A673 (cell line): ENCODE data around the gene PTGS1. TPM values are rescaled to one million over a fixed set of nuclear protein-coding genes. Genes with fewer than 3 reads are reported as not detected.

ENCODE experiments used
- BruUV-seq: library from RNA; stranded (reverse); fragments of 400-500 nt; replicated peaks from 2 replicates; lab custom pipeline; 2021; lab: Mats Ljungman, UMichigan
- CTCF ChIA-PET: fragments of 300-600 bp; sonication (Branson Sonifier 250); formaldehyde crosslinking; loops from one replicate; lab custom pipeline; 2022; ENCODE audit warnings: antibody characterized with exemption; lab: Charles Lee
- POLR2A ChIA-PET: fragments of 300-600 bp; sonication (Branson Sonifier 250); formaldehyde crosslinking; loops from one replicate; lab custom pipeline; 2022; ENCODE audit warnings: antibody characterized with exemption; ENCODE audit not compliant: low non-redundant PET; lab: Charles Lee
- DNase-seq: peaks from one replicate; pipeline ENCODE4 v3.0.0-alpha.2; 2015; ENCODE audit warnings: low spot score
- H3K27ac ChIP-seq: fragments of 200-600 bp; sonication (generic); 2 replicates; pipeline ENCODE4 v1.5.1; 2016; ENCODE audit warnings: mixed run types, low read depth, mild to moderate bottlenecking, mixed read lengths, antibody characterized with exemption, low read length; ENCODE audit not compliant: poor library complexity, severe bottlenecking
- H3K27me3 ChIP-seq: fragments of 200-600 bp; sonication (generic); replicated peaks from 2 replicates; pipeline ENCODE4 v1.6.1; 2017; ENCODE audit warnings: mixed run types, low read depth, mild to moderate bottlenecking, mixed read lengths, antibody characterized with exemption, low read length; ENCODE audit not compliant: insufficient read depth, poor library complexity
- H3K36me3 ChIP-seq: fragments of 200-600 bp; sonication (generic); 2 replicates; pipeline ENCODE4 v1.6.1; 2016; ENCODE audit warnings: mixed run types, mild to moderate bottlenecking, mixed read lengths, antibody characterized with exemption, low read length; ENCODE audit not compliant: insufficient read depth, poor library complexity, severe bottlenecking
- H3K4me1 ChIP-seq: fragments of 200-600 bp; sonication (generic); 2 replicates; pipeline ENCODE4 v1.6.1; 2017; ENCODE audit warnings: mixed run types, mild to moderate bottlenecking, mixed read lengths, antibody characterized with exemption, low read length; ENCODE audit not compliant: insufficient read depth, poor library complexity, severe bottlenecking
- H3K4me3 ChIP-seq: fragments of 200-600 bp; sonication (generic); 2 replicates; pipeline ENCODE4 v1.5.1; 2016; ENCODE audit warnings: low read depth, mixed run types, mild to moderate bottlenecking, mixed read lengths, low read length; ENCODE audit not compliant: poor library complexity, severe bottlenecking
- H3K9me3 ChIP-seq: fragments of 200-600 bp; sonication (generic); 2 replicates; pipeline ENCODE4 v1.6.1; 2016; ENCODE audit warnings: mixed run types, low read depth, mild to moderate bottlenecking, mixed read lengths, antibody characterized with exemption, low read length; ENCODE audit not compliant: poor library complexity, severe bottlenecking
- CTCF ChIP-seq: fragments of 300-800, 200-600 bp; sonication (generic); conservative IDR thresholded peaks from 2 replicates; pipeline ENCODE4 v1.5.1; 2017; ENCODE audit warnings: low read depth, mild to moderate bottlenecking, antibody characterized with exemption, low read length, moderate library complexity, mixed read lengths
- EZH2 ChIP-seq: fragments of 200-600 bp; sonication (generic); IDR thresholded peaks from 2 replicates; pipeline ENCODE4 v1.6.1; 2017; ENCODE audit warnings: borderline replicate concordance, low read depth, mild to moderate bottlenecking, mixed read lengths, antibody characterized with exemption, low read length; ENCODE audit not compliant: poor library complexity, severe bottlenecking
- intact Hi-C: fragments of 100-400 bp; cut with micrococcal nuclease; formaldehyde crosslinking; loops from one replicate; pipeline ENCODE4 v1.10.0; 2022; ENCODE audit not compliant: unreplicated experiment
- total RNA-seq: library from RNA; stranded (reverse); gene quantifications from 2 replicates; pipeline ENCODE4 v1.2.3, GENCODE V29; 2021

The PTGS1 gene
- total RNA-seq, 1 experiment from 2014 or later, result not detected

DNA sequence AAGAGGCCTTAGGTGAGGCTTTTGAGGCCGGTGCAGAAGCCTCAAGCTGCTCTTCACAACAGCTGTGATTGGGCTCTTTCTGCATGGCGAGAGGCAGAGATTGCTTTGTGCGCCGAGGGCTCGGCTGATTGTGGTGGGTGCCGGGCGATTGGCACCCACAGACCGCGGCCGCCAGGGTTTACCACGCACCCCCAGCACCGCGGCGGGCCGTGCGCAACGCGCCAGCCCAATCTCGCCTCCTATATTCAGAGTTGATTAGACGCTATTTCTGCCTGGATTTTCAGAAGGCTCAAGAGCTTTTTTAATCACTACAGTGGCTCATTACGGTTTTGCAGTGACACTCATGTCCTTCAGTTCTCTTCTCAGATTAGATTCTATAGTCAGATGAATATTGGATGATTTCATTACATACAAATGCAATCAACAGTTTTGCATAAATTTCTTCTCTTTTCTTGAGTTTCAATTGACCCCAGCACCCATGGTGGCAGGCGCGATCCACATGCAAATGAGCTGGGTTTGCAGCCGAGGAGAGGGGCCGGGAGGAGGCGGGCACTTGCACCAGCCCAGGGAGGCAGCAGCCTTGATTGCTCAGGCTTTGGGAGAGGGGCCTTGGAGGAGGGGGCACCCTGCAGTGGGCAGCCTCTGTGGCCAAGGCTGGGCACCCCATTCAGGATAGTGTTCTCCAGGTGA, 33.8 kb upstream of the PTGS1 start:
- H3K9me3 ChIP-seq, result no peaks in the 10 kb centered on the region
- H3K4me1 ChIP-seq, result no peaks in the 10 kb centered on the region
- CTCF ChIA-PET, result no interaction called here
- intact Hi-C loops, result no loop called here
- H3K4me3 ChIP-seq, result no peak overlapping the region
- no peak for DNase-seq
- H3K36me3 ChIP-seq, result no peaks in the 10 kb centered on the region
- POLR2A ChIA-PET, result no interaction called here
- TF ChIP-seq CTCF, result no peak
- TF ChIP-seq EZH2, result no peak
- no TSS peak for BruUV-seq
- H3K27me3 ChIP-seq, result no peaks in the 10 kb centered on the region
- H3K27ac ChIP-seq, result no peak overlapping the region

GRCh38 chr9:122337556-122337929, 33.3 kb upstream of the PTGS1 start:
- DNase-seq, result no peak
- no peaks in the 10 kb centered on the region for H3K9me3 ChIP-seq
- intact Hi-C loops, result no loop called here
- POLR2A ChIA-PET, result no interaction called here
- BruUV-seq, result no TSS peak
- CTCF ChIA-PET, result no interaction called here
- no peak for TF ChIP-seq CTCF
- no peak for TF ChIP-seq EZH2
- H3K4me3 ChIP-seq, result no peak overlapping the region
- H3K36me3 ChIP-seq, result no peaks in the 10 kb centered on the region
- no peaks in the 10 kb centered on the region for H3K4me1 ChIP-seq
- no peaks in the 10 kb centered on the region for H3K27me3 ChIP-seq
- no peak overlapping the region for H3K27ac ChIP-seq

DNA sequence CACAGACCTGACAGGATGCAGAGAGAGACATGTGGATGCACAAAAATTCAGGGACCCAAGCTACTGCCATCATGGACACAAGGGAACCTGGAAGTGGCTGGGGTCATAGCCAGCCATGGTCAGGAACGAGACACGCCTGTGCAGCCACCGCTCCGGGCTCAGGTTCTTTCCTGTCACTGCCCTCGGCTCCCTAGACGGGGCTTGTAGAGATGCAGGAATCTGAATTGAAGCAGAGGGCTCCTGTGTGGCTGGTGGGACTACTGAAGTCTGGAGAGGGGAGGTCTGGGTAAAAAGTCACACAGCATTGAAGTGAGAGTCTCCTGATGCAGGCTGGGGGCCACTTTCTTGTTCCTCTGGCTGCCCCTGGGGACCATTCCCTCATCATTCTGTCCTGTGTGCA, 32.3 kb upstream of the PTGS1 start:
- no peaks in the 10 kb centered on the region for H3K9me3 ChIP-seq
- POLR2A ChIA-PET, result no interaction called here
- BruUV-seq, result no TSS peak
- H3K27me3 ChIP-seq, result no peaks in the 10 kb centered on the region
- H3K27ac ChIP-seq, result no peak overlapping the region
- TF ChIP-seq EZH2 (no peak), CTCF (no peak)
- CTCF ChIA-PET, result no interaction called here
- DNase-seq, result no peak
- H3K4me3 ChIP-seq, result no peak overlapping the region
- H3K36me3 ChIP-seq, result no peaks in the 10 kb centered on the region
- no peaks in the 10 kb centered on the region for H3K4me1 ChIP-seq
- intact Hi-C loops, result no loop called here
